HG03039 (cell line): Measurements from ENCODE around the gene MOGAT3.
"Not testable (repeated sequence)": the region's sequence is repeated elsewhere in the genome, so short reads cannot be mapped to it uniquely, and the experiment has no call there.

ENCODE experiments used
- ATAC-seq: cut with Tn5 transposase; IDR thresholded peaks from one replicate; pipeline ENCODE4 v1.9.1; 2021; ENCODE audit warnings: mild to moderate bottlenecking, moderate library complexity; ENCODE audit not compliant: unreplicated experiment

Gene MOGAT3

GRCh38 chr7:101205901-101206664, 5.2 kb upstream of the MOGAT3 start:
- ATAC-seq = no peak

- ATAC-seq = not testable (repeated sequence)
Observed at GRCh38 chr7:101203740-101204738, 3.2 kb upstream of the MOGAT3 start.

- ATAC-seq = no peak
Observed at GRCh38 chr7:101202603-101202918, 1.7 kb upstream of the MOGAT3 start.

GRCh38 chr7:101201695-101202602, 1.1 kb upstream of the MOGAT3 start:
- ATAC-seq = no peak

- ATAC-seq = no peak
Observed at GRCh38 chr7:101200504-101200861, 353 bp downstream of the MOGAT3 start.

- not testable (repeated sequence) for ATAC-seq
Observed at GRCh38 chr7:101199522-101199921, 1.3 kb downstream of the MOGAT3 start.

GRCh38 chr7:101198476-101198875, 2.4 kb downstream of the MOGAT3 start:
- ATAC-seq = no peak

- no peak for ATAC-seq
Observed at GRCh38 chr7:101197991-101198390, 2.8 kb downstream of the MOGAT3 start.

GRCh38 chr7:101195884-101196283, 5.0 kb downstream of the MOGAT3 start:
- no peak for ATAC-seq

- ATAC-seq = no peak
Observed at GRCh38 chr7:101189109-101189508, 11.7 kb downstream of the MOGAT3 start.

- ATAC-seq = no peak
Observed at GRCh38 chr7:101186844-101187428, 13.9 kb downstream of the MOGAT3 start.

- no peak for ATAC-seq
Observed at GRCh38 chr7:101186194-101186593, 14.6 kb downstream of the MOGAT3 start.

- ATAC-seq = no peak
Observed at GRCh38 chr7:101185258-101185839, 15.5 kb downstream of the MOGAT3 start.

GRCh38 chr7:101180130-101180755, 20.6 kb downstream of the MOGAT3 start, which contains the start of gene NAT16:
NAT16 (minus strand) TSS chr7:101180293; CDS start chr7:101174807, 5,486 bp downstream.
- ATAC-seq = no peak

GRCh38 chr7:101179713-101180112, 21.1 kb downstream of the MOGAT3 start:
- no peak for ATAC-seq

GRCh38 chr7:101179117-101179516, 21.7 kb downstream of the MOGAT3 start:
- ATAC-seq = no peak

GRCh38 chr7:101177644-101178043, 23.2 kb downstream of the MOGAT3 start:
- ATAC-seq = no peak

GRCh38 chr7:101175664-101176063, 25.2 kb downstream of the MOGAT3 start:
- ATAC-seq = no peak

- ATAC-seq = no peak
Observed at GRCh38 chr7:101174322-101174854, 26.4 kb downstream of the MOGAT3 start.
